Measurements from ENCODE around the gene MEMO1. TPM values are rescaled to one million over a fixed set of nuclear protein-coding genes. Genes with fewer than 3 reads are reported as not detected.

The MEMO1 gene
- total RNA-seq (2022; extraction: Qiagen RNA extraction; ENCODE audit: low read depth) = 79.8 to 89.7 TPM (median 83.7 TPM) in 5 replicates

GRCh38 chr2:32010670-32011484, at the start of gene MEMO1:
Gene MEMO1 (minus strand): TSS chr2:32011008. CDS start chr2:32010247, 761 bp downstream.

GRCh38 chr2:32039447-32040219, 28.8 kb upstream of the MEMO1 start, which contains the start of gene DPY30:
Gene DPY30 (minus strand): TSS chr2:32039805. CDS start chr2:32039456, 349 bp downstream.

Other genes starting within 250 kb of the MEMO1 start
- 106 to 119 TPM (median 108 TPM) in 5 replicates for gene DPY30, start 28.8 kb upstream of the MEMO1 start, total RNA-seq (2022; extraction: Qiagen RNA extraction; ENCODE audit: low read depth)
- gene SPAST, start 52.5 kb upstream of the MEMO1 start, total RNA-seq (2022; extraction: Qiagen RNA extraction; ENCODE audit: low read depth) = 12.4 to 20.6 TPM (median 18.0 TPM) in 5 replicates
- gene SLC30A6, start 154.9 kb upstream of the MEMO1 start, total RNA-seq (2022; extraction: Qiagen RNA extraction; ENCODE audit: low read depth) = 13.8 to 22.9 TPM (median 18.9 TPM) in 5 replicates